Left lung (tissue), 14 donors: Measurements from ENCODE around the gene JARID2. TPM values are rescaled to one million over a fixed set of nuclear protein-coding genes. Genes with fewer than 3 reads are reported as not detected.

Experiments
- ATAC-seq: fragments of 200-7000 bp; cut with Tn5 transposase; one replicate; pipeline ENCODE4 v1.9.1; 2020; ENCODE audit warnings: moderate library complexity
- DNase-seq, 4 donors: peaks; one replicate each; pipeline ENCODE4 v3.0.0-alpha.2; 2013 to 2020
- H3K27ac ChIP-seq, 2 donors: fragments of 200-600 bp; sonication (generic) in 1 of 2; one replicate each; pipeline versions ENCODE4 v1.5.0 to v1.8.0; 2020 to 2021
- H3K27me3 ChIP-seq, 2 donors: fragments of 200-600 bp; sonication (generic) in 1 of 2; one replicate each; pipeline versions ENCODE4 v1.5.0 to v1.8.0; 2020 to 2021
- H3K36me3 ChIP-seq, 2 donors: fragments of 200-600 bp; sonication (generic) in 1 of 2; one replicate each; pipeline versions ENCODE4 v1.5.0 to v1.8.0; 2020 to 2021
- H3K4me1 ChIP-seq, 2 donors: fragments of 200-600 bp; one replicate each; pipeline ENCODE4 v1.8.0; 2021
- H3K4me3 ChIP-seq, 2 donors: fragments of 200-600 bp; sonication (generic) in 1 of 2; one replicate each; pipeline versions ENCODE4 v1.5.0 to v1.8.0; 2020 to 2021; ENCODE audit warnings: mild to moderate bottlenecking in 1 of 2
- H3K9me3 ChIP-seq, 2 donors: fragments of 200-600 bp; sonication (generic) in 1 of 2; one replicate each; pipeline versions ENCODE4 v1.5.0 to v1.8.0; 2020 to 2021
- intact Hi-C, 2 donors: fragments of 100-400 bp; cut with DNase I; formaldehyde crosslinking; loops; one replicate each; pipeline versions ENCODE4 v1.11.2 to v1.14.2; 2022
- long read RNA-seq, 12 donors: library from polyadenylated mRNA in 2 of 12; unstranded in 2 of 12; transcript quantifications; one replicate each; pipeline ENCODE4 v2.0.0 and lab custom pipeline, GENCODE V29; 2019 to 2026
- polyA plus RNA-seq, 6 donors: library from polyadenylated mRNA; unstranded; fragments of 120-200 nt; gene quantifications; one replicate each; pipeline ENCODE4 v1.2.1, GENCODE V29; 2013; ENCODE audit not compliant: insufficient read length in 6 of 6
- total RNA-seq, 2 donors: library from RNA; stranded (reverse); fragmentation: NEBNext Ultra II Directional; extraction: Animal tissue kit (Norgen Biotek cat#: 25700); gene quantifications; one replicate each; pipeline ENCODE4 v1.2.1, GENCODE V29; 2021
- TF ChIP-seq, protein P1 (sequence below), 2 donors: fragments of 200-600 bp; sonication (generic) in 1 of 2; IDR thresholded peaks; one replicate each; pipeline versions ENCODE4 v1.5.0 to v1.8.0; 2021; ENCODE audit warnings: antibody characterized with exemption in 2 of 2
- donor health status: DM: no; HTN: yes; CAD: no.
- donor health status: DM: no; HTN: no; CAD: no.

Gene JARID2
- total RNA-seq (10 to 100 TPM; 10.2 to 14.5 TPM), polyA plus RNA-seq (10 to 100 TPM; 17.1 to 19.4 (median 18.0) TPM)
- long read RNA-seq, donor 1, partial matches to known transcripts: 14 of 14 reads
- long read RNA-seq, donor 1, other reads (novel, unspliced or antisense): 0 of 14 reads
- long read RNA-seq, donor 2, partial matches to known transcripts: 6 of 6 reads
- long read RNA-seq, donor 2, other reads (novel, unspliced or antisense): 0 of 6 reads
- long read RNA-seq, donor 3, full-length matches to known transcripts: 1 of 1 reads
- long read RNA-seq, donor 3, partial matches to known transcripts: 0 of 1 reads
- long read RNA-seq, donor 3, other reads (novel, unspliced or antisense): 0 of 1 reads
- long read RNA-seq, donor 4, partial matches to known transcripts: 2 of 4 reads
- long read RNA-seq, donor 4, other reads (novel, unspliced or antisense): 2 of 4 reads
- long read RNA-seq, donor 5, partial matches to known transcripts: 12 of 12 reads
- long read RNA-seq, donor 5, other reads (novel, unspliced or antisense): 0 of 12 reads
- long read RNA-seq, donor 6: 0 reads
- long read RNA-seq, donor 7: 0 reads
- long read RNA-seq, donor 8: 0 reads
- long read RNA-seq, donor 9: 0 reads
- long read RNA-seq, donor 10, partial matches to known transcripts: 0 of 1 reads
- long read RNA-seq, donor 10, other reads (novel, unspliced or antisense): 1 of 1 reads
- long read RNA-seq, donor 11, partial matches to known transcripts: 6 of 6 reads
- long read RNA-seq, donor 11, other reads (novel, unspliced or antisense): 0 of 6 reads
- long read RNA-seq, donor 12, full-length matches to known transcripts: 1 of 1 reads
- long read RNA-seq, donor 12, partial matches to known transcripts: 0 of 1 reads
- long read RNA-seq, donor 12, other reads (novel, unspliced or antisense): 0 of 1 reads

DNA sequence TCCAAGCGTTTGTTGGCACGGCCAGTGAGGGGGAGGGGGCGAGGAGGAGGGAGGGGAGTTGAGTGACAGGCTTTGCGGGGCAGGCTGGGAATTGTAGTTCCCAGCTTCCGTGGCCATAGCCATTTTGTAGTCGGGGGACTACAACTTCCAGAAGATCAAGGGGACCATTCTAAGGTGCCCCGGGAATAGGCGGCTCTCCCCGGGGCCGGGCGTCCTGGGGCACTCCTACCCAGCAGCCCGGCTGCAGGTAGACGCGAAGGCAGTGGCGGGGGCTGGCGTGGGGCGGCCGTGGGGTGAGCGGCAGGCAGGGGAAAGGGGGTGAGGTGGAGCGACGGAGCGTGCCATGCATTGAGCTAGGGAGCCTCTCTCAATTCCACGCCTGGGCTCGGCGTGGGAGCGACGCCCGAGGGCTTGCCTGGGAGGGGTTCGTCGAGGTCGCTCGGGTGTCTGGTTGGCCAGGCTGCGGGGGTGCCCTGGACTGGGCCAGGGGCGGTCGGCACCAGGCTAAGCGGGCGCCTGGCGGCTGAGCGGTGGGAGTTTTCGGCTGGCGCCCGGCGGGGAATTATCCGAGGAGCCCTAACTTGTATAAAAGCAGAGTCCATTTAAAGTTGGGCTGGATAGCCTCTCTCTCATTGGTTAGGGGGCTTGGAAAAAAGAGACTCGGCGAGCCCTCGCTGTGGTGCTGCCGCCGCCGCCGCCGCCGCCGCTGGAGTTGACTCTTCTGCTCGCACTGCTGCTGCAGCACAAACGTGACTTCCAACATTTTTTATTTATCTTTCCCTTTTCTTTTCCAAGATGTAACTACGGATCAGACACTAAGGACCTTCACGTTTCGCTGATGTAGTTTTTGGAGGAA is at the start of gene JARID2:
TSS of gene JARID2 (plus strand) at position 709 of the 856 bp plus-strand sequence. CDS start 471 bp downstream, outside the sequence.
- no peaks in the 10 kb centered on the region for H3K36me3 ChIP-seq
- intact Hi-C loops: no loop called here
- no peaks in the 10 kb centered on the region for H3K9me3 ChIP-seq
- peak within 1 kb of the TSS; percentile 89 to 97 for H3K27ac ChIP-seq
- ATAC-seq (peak; percentile 85), DNase-seq (peak; percentile 99)
- TF ChIP-seq, protein P1, sequence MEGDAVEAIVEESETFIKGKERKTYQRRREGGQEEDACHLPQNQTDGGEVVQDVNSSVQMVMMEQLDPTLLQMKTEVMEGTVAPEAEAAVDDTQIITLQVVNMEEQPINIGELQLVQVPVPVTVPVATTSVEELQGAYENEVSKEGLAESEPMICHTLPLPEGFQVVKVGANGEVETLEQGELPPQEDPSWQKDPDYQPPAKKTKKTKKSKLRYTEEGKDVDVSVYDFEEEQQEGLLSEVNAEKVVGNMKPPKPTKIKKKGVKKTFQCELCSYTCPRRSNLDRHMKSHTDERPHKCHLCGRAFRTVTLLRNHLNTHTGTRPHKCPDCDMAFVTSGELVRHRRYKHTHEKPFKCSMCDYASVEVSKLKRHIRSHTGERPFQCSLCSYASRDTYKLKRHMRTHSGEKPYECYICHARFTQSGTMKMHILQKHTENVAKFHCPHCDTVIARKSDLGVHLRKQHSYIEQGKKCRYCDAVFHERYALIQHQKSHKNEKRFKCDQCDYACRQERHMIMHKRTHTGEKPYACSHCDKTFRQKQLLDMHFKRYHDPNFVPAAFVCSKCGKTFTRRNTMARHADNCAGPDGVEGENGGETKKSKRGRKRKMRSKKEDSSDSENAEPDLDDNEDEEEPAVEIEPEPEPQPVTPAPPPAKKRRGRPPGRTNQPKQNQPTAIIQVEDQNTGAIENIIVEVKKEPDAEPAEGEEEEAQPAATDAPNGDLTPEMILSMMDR (IDR thresholded peaks at IDR 0.05): no peak
- H3K4me3 ChIP-seq: peak within 1 kb of the TSS; percentile 86 to 92
- no peaks in the 10 kb centered on the region for H3K27me3 ChIP-seq
- peaks cover 4 to 43% of the 10 kb centered on the region in 2 donors for H3K4me1 ChIP-seq

DNA sequence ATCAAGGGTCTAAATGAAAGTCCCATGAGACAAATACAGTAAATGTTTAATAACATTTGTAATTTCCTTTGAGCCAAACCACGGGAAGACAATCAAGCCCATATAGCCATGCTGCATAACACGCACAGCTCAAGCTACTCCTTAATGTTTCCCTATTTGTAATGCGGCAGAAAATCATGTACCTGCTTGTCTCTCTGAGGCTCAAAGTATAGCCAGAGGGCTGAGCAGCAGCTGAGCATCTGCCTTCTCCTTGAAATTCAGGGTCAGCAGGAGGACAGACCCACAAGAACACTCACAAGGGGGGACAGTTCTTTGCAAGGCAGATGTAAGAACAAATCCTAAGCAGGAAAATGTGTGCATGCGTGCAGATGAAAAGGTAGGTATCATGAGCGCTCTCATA is 45.8 kb upstream of the JARID2 start:
- TF ChIP-seq, protein P1 (IDR thresholded peaks at IDR 0.05): no peak
- no peaks in the 10 kb centered on the region for H3K9me3 ChIP-seq
- no peak for ATAC-seq
- no peak for DNase-seq
- no peaks in the 10 kb centered on the region for H3K36me3 ChIP-seq
- no peaks in the 10 kb centered on the region for H3K27me3 ChIP-seq
- intact Hi-C loops: no loop called here
- H3K4me1 ChIP-seq: no peaks in the 10 kb centered on the region
- no peak overlapping the region for H3K4me3 ChIP-seq
- no peak overlapping the region for H3K27ac ChIP-seq

DNA sequence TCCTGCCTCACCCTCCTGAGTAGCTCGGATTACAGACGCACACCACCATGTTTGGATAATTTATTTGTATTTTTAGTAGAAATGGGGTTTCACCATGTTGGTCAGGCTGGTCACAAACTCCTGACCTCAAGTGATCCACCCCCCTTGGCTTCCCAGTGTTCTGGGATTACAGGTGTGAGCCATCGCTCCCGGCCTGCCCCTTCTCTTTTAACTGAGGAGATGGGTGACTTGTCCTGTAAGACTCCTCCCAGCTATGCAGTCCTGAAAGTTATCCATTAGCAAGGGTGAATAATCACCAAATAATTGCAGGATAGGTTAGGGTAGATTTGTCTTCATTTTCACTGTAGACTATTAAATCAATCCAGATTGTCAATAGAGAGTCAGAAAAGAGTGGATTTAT is 40.5 kb upstream of the JARID2 start:
- DNase-seq (no peak), ATAC-seq (no peak)
- Histone ChIP-seq H3K4me3 (no peak overlapping the region), H3K36me3 (no peaks in the 10 kb centered on the region), H3K27me3 (no peaks in the 10 kb centered on the region), H3K4me1 (no peaks in the 10 kb centered on the region), H3K9me3 (no peaks in the 10 kb centered on the region), H3K27ac (no peak overlapping the region)
- intact Hi-C loops: no loop called here
- TF ChIP-seq, protein P1 (IDR thresholded peaks at IDR 0.05): no peak

GRCh38 chr6:15206887-15207286 is 39.0 kb upstream of the JARID2 start:
- Histone ChIP-seq H3K27ac (no peak overlapping the region), H3K4me3 (no peak overlapping the region)
- intact Hi-C loops: no loop called here

More at GRCh38 chr6:15206887-15207286, 39.0 kb upstream of the JARID2 start:
- Histone ChIP-seq H3K9me3 (no peaks in the 10 kb centered on the region), H3K4me1 (no peaks in the 10 kb centered on the region), H3K27me3 (no peaks in the 10 kb centered on the region), H3K36me3 (no peaks in the 10 kb centered on the region)
- TF ChIP-seq, protein P1 (IDR thresholded peaks at IDR 0.05): no peak
- DNase-seq (no peak), ATAC-seq (no peak)
